ENCODE results near the gene CD38.

CD38 gene

GRCh38 chr4:15794905-15795304, 16.8 kb downstream of the CD38 start:
- no peak for TF ChIP-seq EP300 (IDR thresholded peaks at IDR 0.05; ENCODE audit: borderline replicate concordance)
- no peak for TF ChIP-seq FOXM1 (IDR thresholded peaks at IDR 0.05; ENCODE audit: borderline replicate concordance, low read depth)
- TF ChIP-seq CREB1 (IDR thresholded peaks at IDR 0.05; ENCODE audit: low read depth): no peak
- no peak for TF ChIP-seq TEAD4 (IDR thresholded peaks at IDR 0.05)
- TF ChIP-seq TCF12 (IDR thresholded peaks at IDR 0.05; ENCODE audit: low read depth): no peak

- TF ChIP-seq TEAD4 (IDR thresholded peaks at IDR 0.05): no peak
- no peak for TF ChIP-seq TAF1 (IDR thresholded peaks at IDR 0.05; ENCODE audit: low read depth)
- TF ChIP-seq MAX (IDR thresholded peaks at IDR 0.05): no peak
- no peak for TF ChIP-seq CREB1 (IDR thresholded peaks at IDR 0.05; ENCODE audit: low read depth)
- no peak for TF ChIP-seq EP300 (IDR thresholded peaks at IDR 0.05; ENCODE audit: borderline replicate concordance)
- TF ChIP-seq EGR1 (IDR thresholded peaks at IDR 0.05): no peak
- no peak for TF ChIP-seq RAD21 (IDR thresholded peaks at IDR 0.05; ENCODE audit: low read depth)
- TF ChIP-seq ZBTB7A (IDR thresholded peaks at IDR 0.05; ENCODE audit: low read depth): no peak
- no peak for TF ChIP-seq NFIC (IDR thresholded peaks at IDR 0.05)
- TF ChIP-seq CEBPB (IDR thresholded peaks at IDR 0.05): no peak
- no peak for TF ChIP-seq YY1 (IDR thresholded peaks at IDR 0.05; ENCODE audit: low read depth)
- TF ChIP-seq REST (IDR thresholded peaks at IDR 0.05; ENCODE audit: low read depth): no peak
- TF ChIP-seq USF1 (IDR thresholded peaks at IDR 0.05): no peak
- TF ChIP-seq TCF12 (IDR thresholded peaks at IDR 0.05; ENCODE audit: low read depth): no peak
These were observed 19.2 kb downstream of the CD38 start for GRCh38 chr4:15797320-15797719.

GRCh38 chr4:15799141-15799540, 21.0 kb downstream of the CD38 start:
- TF ChIP-seq EP300 (IDR thresholded peaks at IDR 0.05; ENCODE audit: borderline replicate concordance): no peak
- no peak for TF ChIP-seq EGR1 (IDR thresholded peaks at IDR 0.05)
- TF ChIP-seq USF1 (IDR thresholded peaks at IDR 0.05): no peak
- no peak for TF ChIP-seq YY1 (IDR thresholded peaks at IDR 0.05; ENCODE audit: low read depth)
- TF ChIP-seq REST (IDR thresholded peaks at IDR 0.05; ENCODE audit: low read depth): no peak
- no peak for TF ChIP-seq MAX (IDR thresholded peaks at IDR 0.05)
- TF ChIP-seq RAD21 (IDR thresholded peaks at IDR 0.05; ENCODE audit: low read depth): no peak
- no peak for TF ChIP-seq FOXM1 (IDR thresholded peaks at IDR 0.05; ENCODE audit: borderline replicate concordance, low read depth)
- TF ChIP-seq NFIC (IDR thresholded peaks at IDR 0.05): no peak
- TF ChIP-seq CREB1 (IDR thresholded peaks at IDR 0.05; ENCODE audit: low read depth): no peak
- TF ChIP-seq ZBTB7A (IDR thresholded peaks at IDR 0.05; ENCODE audit: low read depth): no peak
- no peak for TF ChIP-seq TAF1 (IDR thresholded peaks at IDR 0.05; ENCODE audit: low read depth)
- no peak for TF ChIP-seq TEAD4 (IDR thresholded peaks at IDR 0.05)
- no peak for TF ChIP-seq CEBPB (IDR thresholded peaks at IDR 0.05)
- no peak for TF ChIP-seq TCF12 (IDR thresholded peaks at IDR 0.05; ENCODE audit: low read depth)

- TF ChIP-seq FOXM1 (IDR thresholded peaks at IDR 0.05; ENCODE audit: borderline replicate concordance, low read depth): no peak
- no peak for TF ChIP-seq TEAD4 (IDR thresholded peaks at IDR 0.05)
- TF ChIP-seq NFIC (IDR thresholded peaks at IDR 0.05): no peak
- no peak for TF ChIP-seq EP300 (IDR thresholded peaks at IDR 0.05; ENCODE audit: borderline replicate concordance)
- TF ChIP-seq MAX (IDR thresholded peaks at IDR 0.05): no peak
- no peak for TF ChIP-seq TAF1 (IDR thresholded peaks at IDR 0.05; ENCODE audit: low read depth)
- no peak for TF ChIP-seq EGR1 (IDR thresholded peaks at IDR 0.05)
- TF ChIP-seq CREB1 (IDR thresholded peaks at IDR 0.05; ENCODE audit: low read depth): no peak
- TF ChIP-seq CEBPB (IDR thresholded peaks at IDR 0.05): no peak
These were observed 21.6 kb downstream of the CD38 start for GRCh38 chr4:15799701-15800100.

GRCh38 chr4:15805583-15806517, 27.7 kb downstream of the CD38 start:
- TF ChIP-seq TAF1 (IDR thresholded peaks at IDR 0.05; ENCODE audit: low read depth): no peak
- TF ChIP-seq REST (IDR thresholded peaks at IDR 0.05; ENCODE audit: low read depth): no peak
- no peak for TF ChIP-seq USF1 (IDR thresholded peaks at IDR 0.05)
- TF ChIP-seq CEBPB (IDR thresholded peaks at IDR 0.05): no peak
- peak; percentile 95 for TF ChIP-seq RAD21 (IDR thresholded peaks at IDR 0.05; ENCODE audit: low read depth)

Measured in Ishikawa (cell line).